ENCODE results near the gene ALCAM.

DNA sequence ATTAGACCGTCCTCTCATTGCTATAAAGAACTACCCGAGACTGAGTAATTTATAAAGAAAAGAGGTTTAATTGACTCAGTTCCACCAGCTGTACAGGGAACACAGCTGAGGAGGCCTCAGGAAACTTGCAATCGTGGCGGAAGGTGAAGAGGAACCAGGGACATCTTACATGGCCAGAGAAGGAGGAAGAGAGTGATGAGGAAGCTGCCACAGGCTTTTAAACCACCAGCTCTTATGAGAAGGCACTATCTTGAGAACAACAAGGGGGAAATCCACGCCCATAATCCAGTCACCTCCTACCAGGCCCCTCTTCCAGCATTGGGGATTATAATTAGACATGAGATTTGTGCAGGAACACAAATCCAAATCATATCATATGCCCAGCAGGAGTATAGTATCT, 138.5 kb downstream of the ALCAM start:
- TF ChIP-seq CTCF (IDR thresholded peaks at IDR 0.05) (no peak), ZFX (IDR thresholded peaks at IDR 0.05; ENCODE audit: borderline replicate concordance) (no peak)
